HEK293 (cell line): ENCODE results near the gene CFAP299.
A peak's percentile ranks its signal among the peaks of the same experiment; 100 is the strongest.

Experiments used
- CTCF ChIA-PET: fragments of 350-600 bp; formaldehyde crosslinking; extraction: SDS; loops from one replicate; lab custom pipeline; 2021; ENCODE audit warnings: antibody characterized with exemption; lab: Yijun Ruan, JAX
- POLR2A ChIA-PET: fragments of 300-600 bp; formaldehyde crosslinking; extraction: SDS; loops from one replicate; lab custom pipeline; 2020; ENCODE audit warnings: antibody characterized with exemption, inconsistent platforms; lab: Yijun Ruan, JAX
- H3K27ac ChIP-seq: fragments of 200-500 bp; sonication (Bioruptor generic); 2 replicates; pipeline ENCODE4 v1.5.1; 2014; ENCODE audit warnings: low read depth, low read length, control low read depth, inconsistent platforms; ENCODE audit errors: extremely low read depth
- H3K36me3 ChIP-seq, 2 experiments: fragments of 200-500 bp in 1 of 2; sonication (Bioruptor generic) in 1 of 2; 1 replicate in 1 of 2; 2 replicates in 1 of 2; pipeline ENCODE4 v1.5.1; 2014 to 2017; ENCODE audit warnings: inconsistent platforms in 2 of 2, low read length in 2 of 2; ENCODE audit not compliant: control insufficient read depth in 2 of 2, insufficient read depth in 1 of 2
- H3K4me1 ChIP-seq: fragments of 200-500 bp; sonication (Bioruptor generic); 2 replicates; pipeline ENCODE4 v1.5.1; 2014; ENCODE audit warnings: mild to moderate bottlenecking, low read length, inconsistent platforms; ENCODE audit not compliant: control insufficient read depth, insufficient read depth
- H3K4me3 ChIP-seq: 2 replicates; pipeline ENCODE4 v1.5.1; 2011; ENCODE audit warnings: low read depth, mild to moderate bottlenecking, control low read depth, low read length, moderate library complexity
- H3K9me3 ChIP-seq: fragments of 200-500 bp; sonication (Bioruptor generic); 2 replicates; pipeline ENCODE4 v1.5.1; 2014; ENCODE audit warnings: low read depth, low read length, inconsistent platforms; ENCODE audit not compliant: control insufficient read depth, insufficient read depth
- BCL11A ChIP-seq: fragments of 450-650 bp; formaldehyde crosslinking; IDR thresholded peaks from 2 replicates; pipeline ENCODE4 v1.5.1; 2016; ENCODE audit warnings: low read depth, missing biosample characterization, missing genetic modification characterization
- HOXA7 ChIP-seq: sonication (generic); formaldehyde crosslinking; IDR thresholded peaks from 2 replicates; pipeline ENCODE4 v1.8.1; 2022; ENCODE audit warnings: missing genetic modification reagents, borderline replicate concordance
- KLF7 ChIP-seq: fragments of 450-650 bp; formaldehyde crosslinking; IDR thresholded peaks from 2 replicates; pipeline ENCODE4 v1.5.1; 2016; ENCODE audit warnings: missing biosample characterization, missing genetic modification characterization, borderline replicate concordance
- OVOL3 ChIP-seq: fragments of 450-650 bp; formaldehyde crosslinking; IDR thresholded peaks from 2 replicates; pipeline ENCODE4 v1.5.1; 2016; ENCODE audit warnings: missing biosample characterization, missing genetic modification characterization
- SCRT2 ChIP-seq: fragments of 450-650 bp; formaldehyde crosslinking; IDR thresholded peaks from 2 replicates; pipeline ENCODE4 v1.5.1; 2016; ENCODE audit warnings: missing biosample characterization, missing genetic modification characterization
- SP3 ChIP-seq: fragments of 450-650 bp; formaldehyde crosslinking; IDR thresholded peaks from 2 replicates; pipeline ENCODE4 v1.5.1; 2016; ENCODE audit warnings: missing biosample characterization, missing genetic modification characterization
- WT1 ChIP-seq: fragments of 450-650 bp; formaldehyde crosslinking; IDR thresholded peaks from 2 replicates; pipeline ENCODE4 v1.5.1; 2016; ENCODE audit warnings: missing biosample characterization, missing genetic modification characterization
- ZBTB21 ChIP-seq: fragments of 450-650 bp; formaldehyde crosslinking; IDR thresholded peaks from 2 replicates; pipeline ENCODE4 v1.5.1; 2017; ENCODE audit warnings: missing biosample characterization, missing genetic modification characterization
- ZFP3 ChIP-seq: fragments of 450-650 bp; formaldehyde crosslinking; IDR thresholded peaks from 2 replicates; pipeline ENCODE4 v1.5.1; 2016; ENCODE audit warnings: low read depth, missing biosample characterization, missing genetic modification characterization
- ZFP41 ChIP-seq: fragments of 450-650 bp; formaldehyde crosslinking; IDR thresholded peaks from 2 replicates; pipeline ENCODE4 v1.5.1; 2016; ENCODE audit warnings: missing biosample characterization, missing genetic modification characterization, borderline replicate concordance
- ZFP69B ChIP-seq: fragments of 450-650 bp; formaldehyde crosslinking; IDR thresholded peaks from 2 replicates; pipeline ENCODE4 v1.5.1; 2016; ENCODE audit warnings: missing biosample characterization, missing genetic modification characterization
- ZNF114 ChIP-seq: fragments of 450-650 bp; formaldehyde crosslinking; IDR thresholded peaks from 2 replicates; pipeline ENCODE4 v1.5.0; 2017; ENCODE audit warnings: missing biosample characterization, missing genetic modification characterization
- ZNF121 ChIP-seq: fragments of 450-650 bp; formaldehyde crosslinking; IDR thresholded peaks from 2 replicates; pipeline ENCODE4 v1.5.1; 2016; ENCODE audit warnings: missing biosample characterization, missing genetic modification characterization
- ZNF132 ChIP-seq: fragments of 450-650 bp; formaldehyde crosslinking; IDR thresholded peaks from 2 replicates; pipeline ENCODE4 v1.5.1; 2017; ENCODE audit warnings: missing biosample characterization, missing genetic modification characterization, borderline replicate concordance
- ZNF175 ChIP-seq: fragments of 450-650 bp; formaldehyde crosslinking; IDR thresholded peaks from 2 replicates; pipeline ENCODE4 v1.5.1; 2016; ENCODE audit warnings: missing biosample characterization, missing genetic modification characterization
- ZNF211 ChIP-seq: fragments of 450-650 bp; formaldehyde crosslinking; IDR thresholded peaks from 2 replicates; pipeline ENCODE4 v1.5.1; 2016; ENCODE audit warnings: low read depth, missing biosample characterization, missing genetic modification characterization
- ZNF23 ChIP-seq: fragments of 450-650 bp; formaldehyde crosslinking; IDR thresholded peaks from 2 replicates; pipeline ENCODE4 v1.5.1; 2016; ENCODE audit warnings: missing biosample characterization, missing genetic modification characterization, borderline replicate concordance
- ZNF341 ChIP-seq: fragments of 450-650 bp; formaldehyde crosslinking; IDR thresholded peaks from 2 replicates; pipeline ENCODE4; 2016; ENCODE audit warnings: low read depth, missing biosample characterization, missing genetic modification characterization
- ZNF350 ChIP-seq: fragments of 450-650 bp; formaldehyde crosslinking; IDR thresholded peaks from 2 replicates; pipeline ENCODE4 v1.5.0; 2017; ENCODE audit warnings: missing biosample characterization, mild to moderate bottlenecking, missing genetic modification characterization
- ZNF404 ChIP-seq: fragments of 450-650 bp; formaldehyde crosslinking; IDR thresholded peaks from 2 replicates; pipeline ENCODE4 v1.5.1; 2017; ENCODE audit warnings: missing biosample characterization, missing genetic modification characterization
- ZNF426 ChIP-seq: fragments of 450-650 bp; formaldehyde crosslinking; IDR thresholded peaks from 2 replicates; pipeline ENCODE4 v1.5.1; 2017; ENCODE audit warnings: missing biosample characterization, missing genetic modification characterization, mild to moderate bottlenecking, inconsistent platforms, moderate library complexity
- ZNF529 ChIP-seq: fragments of 450-650 bp; formaldehyde crosslinking; IDR thresholded peaks from 2 replicates; pipeline ENCODE4 v1.5.1; 2017; ENCODE audit warnings: missing genetic modification characterization, missing biosample characterization; ENCODE audit not compliant: insufficient replicate concordance
- ZNF623 ChIP-seq: fragments of 450-650 bp; formaldehyde crosslinking; IDR thresholded peaks from 2 replicates; pipeline ENCODE4 v1.5.1; 2016; ENCODE audit warnings: missing biosample characterization, missing genetic modification characterization
- ZNF626 ChIP-seq: fragments of 450-650 bp; sonication (Bioruptor Pico); formaldehyde crosslinking; IDR thresholded peaks from 2 replicates; pipeline ENCODE4 v1.5.1; 2018; ENCODE audit warnings: missing biosample characterization, missing genetic modification characterization, inconsistent platforms
- ZNF629 ChIP-seq: fragments of 450-650 bp; formaldehyde crosslinking; IDR thresholded peaks from 2 replicates; pipeline ENCODE4 v1.5.1; 2017; ENCODE audit warnings: missing biosample characterization, missing genetic modification characterization
- ZNF654 ChIP-seq: fragments of 450-650 bp; formaldehyde crosslinking; IDR thresholded peaks from 2 replicates; pipeline ENCODE4 v1.5.1; 2016; ENCODE audit warnings: low read depth, missing biosample characterization, missing genetic modification characterization
- ZNF664 ChIP-seq: fragments of 450-650 bp; formaldehyde crosslinking; IDR thresholded peaks from 2 replicates; pipeline ENCODE4 v1.5.1; 2016; ENCODE audit warnings: missing biosample characterization, missing genetic modification characterization
- ZNF677 ChIP-seq: fragments of 450-650 bp; IDR thresholded peaks from 2 replicates; pipeline ENCODE4 v1.5.0; 2018; ENCODE audit warnings: missing biosample characterization, mild to moderate bottlenecking, missing genetic modification characterization, moderate library complexity
- TF ChIP-seq, protein P1 (sequence below): fragments of 450-650 bp; formaldehyde crosslinking; IDR thresholded peaks from 2 replicates; pipeline ENCODE4 v1.5.1; 2017; ENCODE audit warnings: missing biosample characterization, missing genetic modification characterization
- TF ChIP-seq, protein P2 (sequence below): fragments of 450-650 bp; formaldehyde crosslinking; IDR thresholded peaks from 2 replicates; pipeline ENCODE4; 2016; ENCODE audit warnings: missing biosample characterization, missing genetic modification characterization

Gene CFAP299

DNA sequence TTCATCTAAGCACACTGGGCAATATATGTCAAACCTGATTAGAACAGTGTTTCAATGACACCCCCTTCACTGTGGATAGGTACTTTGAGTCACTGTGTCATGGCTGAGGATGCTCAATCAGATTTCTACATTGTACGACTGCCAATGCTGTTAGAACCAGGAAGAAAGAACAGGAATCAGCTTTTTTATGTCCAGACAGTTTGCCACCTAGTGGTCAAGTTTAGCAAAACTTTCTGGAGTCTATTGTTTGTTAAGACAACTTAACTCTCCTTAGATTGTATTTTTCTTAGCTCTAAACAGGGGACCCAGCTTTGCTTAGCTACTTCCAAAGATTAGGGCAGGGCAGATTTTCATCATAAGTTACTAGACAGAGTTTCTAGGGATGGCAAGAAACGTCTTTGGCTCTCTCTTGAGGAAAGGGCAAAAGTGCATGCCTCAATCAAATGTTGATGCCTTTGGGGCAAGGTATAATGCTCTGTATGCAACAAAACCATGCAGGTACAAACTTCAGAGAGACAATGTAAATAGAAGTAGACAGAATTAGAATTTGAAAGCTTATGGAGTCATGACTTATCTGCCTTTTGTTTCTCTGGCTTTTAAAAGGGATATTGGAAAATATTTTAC is 654.5 kb downstream of the CFAP299 start:
- TF ChIP-seq, protein P1, sequence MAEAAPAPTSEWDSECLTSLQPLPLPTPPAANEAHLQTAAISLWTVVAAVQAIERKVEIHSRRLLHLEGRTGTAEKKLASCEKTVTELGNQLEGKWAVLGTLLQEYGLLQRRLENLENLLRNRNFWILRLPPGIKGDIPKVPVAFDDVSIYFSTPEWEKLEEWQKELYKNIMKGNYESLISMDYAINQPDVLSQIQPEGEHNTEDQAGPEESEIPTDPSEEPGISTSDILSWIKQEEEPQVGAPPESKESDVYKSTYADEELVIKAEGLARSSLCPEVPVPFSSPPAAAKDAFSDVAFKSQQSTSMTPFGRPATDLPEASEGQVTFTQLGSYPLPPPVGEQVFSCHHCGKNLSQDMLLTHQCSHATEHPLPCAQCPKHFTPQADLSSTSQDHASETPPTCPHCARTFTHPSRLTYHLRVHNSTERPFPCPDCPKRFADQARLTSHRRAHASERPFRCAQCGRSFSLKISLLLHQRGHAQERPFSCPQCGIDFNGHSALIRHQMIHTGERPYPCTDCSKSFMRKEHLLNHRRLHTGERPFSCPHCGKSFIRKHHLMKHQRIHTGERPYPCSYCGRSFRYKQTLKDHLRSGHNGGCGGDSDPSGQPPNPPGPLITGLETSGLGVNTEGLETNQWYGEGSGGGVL (tag by site-specific recombination), result no peak
- TF ChIP-seq ZNF654 (peak; percentile 23), ZNF623 (tag by site-specific recombination) (no peak), ZNF629 (tag by site-specific recombination) (no peak)
- H3K9me3 ChIP-seq, result no peaks in the 10 kb centered on the region
- CTCF ChIA-PET, result interaction anchor here (0.6 to 1.7 kb wide), 10 partner anchors 13 to 539 kb away, joined by 3 to 4 read pairs (median 3); no protein-coding TSS in a partner anchor
- H3K4me3 ChIP-seq, result no peak overlapping the region
- no peaks in the 10 kb centered on the region for H3K36me3 ChIP-seq
- H3K27ac ChIP-seq, result no peak overlapping the region
- no peaks in the 10 kb centered on the region for H3K4me1 ChIP-seq
- POLR2A ChIA-PET, result no interaction called here

DNA sequence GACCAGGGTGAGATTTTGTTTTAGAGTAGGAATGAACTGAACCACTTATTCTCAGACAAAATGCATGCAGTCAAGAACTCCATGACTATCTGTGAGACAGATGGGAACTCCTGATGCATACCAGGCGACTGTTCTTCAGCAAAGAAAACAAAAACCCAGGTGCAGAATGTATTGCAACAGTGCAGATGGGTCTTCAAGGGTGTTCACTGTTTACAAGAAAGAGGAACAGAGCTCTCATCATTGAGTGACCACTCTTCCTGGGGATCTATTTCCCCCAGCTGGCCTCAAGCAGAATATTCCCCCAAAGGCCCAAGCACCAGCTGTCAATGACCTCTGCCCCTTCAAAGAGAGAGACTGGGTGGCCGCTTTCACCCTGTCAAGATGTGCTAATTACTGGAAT is 655.3 kb downstream of the CFAP299 start:
- Histone ChIP-seq H3K27ac (no peak overlapping the region), H3K9me3 (no peaks in the 10 kb centered on the region), H3K4me3 (no peak overlapping the region), H3K4me1 (no peaks in the 10 kb centered on the region), H3K36me3 (no peaks in the 10 kb centered on the region)
- ChIA-PET CTCF (interaction anchor here (0.6 to 1.7 kb wide), 8 partner anchors 13 to 76 kb away, joined by 3 to 4 read pairs (median 4); no protein-coding TSS in a partner anchor), POLR2A (no interaction called here)
- no peak for TF ChIP-seq SCRT2 (tag by site-specific recombination)
- no peak for TF ChIP-seq ZFP41 (tag by site-specific recombination)
- TF ChIP-seq ZNF426 (tag by site-specific recombination), result no peak
- no peak for TF ChIP-seq ZFP69B (tag by site-specific recombination)
- TF ChIP-seq ZNF341 (tag by site-specific recombination), result no peak
- no peak for TF ChIP-seq ZNF211 (tag by site-specific recombination)
- no peak for TF ChIP-seq ZFP3
- no peak for TF ChIP-seq ZNF114 (tag by site-specific recombination)

DNA sequence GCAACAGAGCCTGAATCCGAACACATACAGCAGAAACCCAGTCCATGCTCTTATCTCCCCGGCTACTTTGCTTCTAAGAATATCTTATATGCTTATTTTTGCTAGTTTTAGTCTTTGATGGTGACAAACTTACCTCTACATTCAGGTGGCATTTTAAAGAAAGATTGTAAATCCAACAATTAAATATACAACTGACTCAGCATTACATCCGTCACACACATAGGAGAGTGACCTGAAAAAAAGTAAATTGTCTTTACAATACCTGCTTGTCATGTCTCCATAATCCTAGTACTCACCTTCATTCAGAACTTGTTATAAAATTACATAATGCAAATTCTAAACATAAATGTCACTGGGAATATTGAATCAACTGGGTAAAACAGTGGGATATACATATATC is 664.4 kb downstream of the CFAP299 start:
- ChIA-PET CTCF (no interaction called here), POLR2A (no interaction called here)
- TF ChIP-seq ZNF664, result no peak
- TF ChIP-seq ZNF350 (tag by site-specific recombination), result no peak
- no peak for TF ChIP-seq ZNF404
- no peak for TF ChIP-seq ZNF23 (tag by site-specific recombination)
- no peak for TF ChIP-seq ZNF132 (tag by site-specific recombination)
- TF ChIP-seq ZNF529 (tag by site-specific recombination), result no peak
- TF ChIP-seq SP3 (tag by site-specific recombination), result no peak
- TF ChIP-seq ZNF626 (tag by site-specific recombination), result no peak
- no peak for TF ChIP-seq ZNF121 (tag by site-specific recombination)
- TF ChIP-seq, protein P2, sequence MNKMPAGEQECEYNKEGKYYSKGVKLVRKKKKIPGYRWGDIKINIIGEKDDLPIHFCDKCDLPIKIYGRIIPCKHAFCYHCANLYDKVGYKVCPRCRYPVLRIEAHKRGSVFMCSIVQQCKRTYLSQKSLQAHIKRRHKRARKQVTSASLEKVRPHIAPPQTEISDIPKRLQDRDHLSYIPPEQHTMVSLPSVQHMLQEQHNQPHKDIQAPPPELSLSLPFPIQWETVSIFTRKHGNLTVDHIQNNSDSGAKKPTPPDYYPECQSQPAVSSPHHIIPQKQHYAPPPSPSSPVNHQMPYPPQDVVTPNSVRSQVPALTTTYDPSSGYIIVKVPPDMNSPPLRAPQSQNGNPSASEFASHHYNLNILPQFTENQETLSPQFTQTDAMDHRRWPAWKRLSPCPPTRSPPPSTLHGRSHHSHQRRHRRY (tag by site-specific recombination), result no peak
- TF ChIP-seq WT1 (tag by site-specific recombination), result no peak
- TF ChIP-seq BCL11A, result no peak
- TF ChIP-seq KLF7, result no peak
- no peak for TF ChIP-seq ZNF677 (tag by site-specific recombination)
- TF ChIP-seq OVOL3 (tag by site-specific recombination), result no peak
- TF ChIP-seq ZNF175 (tag by site-specific recombination), result no peak
- no peak for TF ChIP-seq ZNF211 (tag by site-specific recombination)
- TF ChIP-seq ZBTB21, result no peak
- no peak for TF ChIP-seq HOXA7
- Histone ChIP-seq H3K4me1 (no peaks in the 10 kb centered on the region), H3K9me3 (no peaks in the 10 kb centered on the region), H3K36me3 (no peaks in the 10 kb centered on the region), H3K4me3 (no peak overlapping the region), H3K27ac (no peak overlapping the region)
